PC-9 (cell line): ENCODE results near the gene WASF1.

Experiments used
- CTCF ChIP-seq: fragments of 200-600 bp; sonication (generic); conservative IDR thresholded peaks from 2 replicates; pipeline ENCODE4 v1.6.1; 2017; ENCODE audit warnings: mixed run types, antibody characterized with exemption, mild to moderate bottlenecking, moderate library complexity
- EZH2 ChIP-seq: fragments of 200-600 bp; sonication (generic); IDR thresholded peaks from 2 replicates; pipeline ENCODE4 v1.8.0; 2017; ENCODE audit warnings: antibody characterized with exemption, low read depth

GRCh38 chr6:110179406-110180227 lies at the start of gene WASF1:
- no peak for TF ChIP-seq CTCF
- no peak for TF ChIP-seq EZH2
